HEK293 (cell line): ENCODE measurements around the gene PAIP1.

Experiments used
- GLI2 ChIP-seq: fragments of 450-650 bp; formaldehyde crosslinking; IDR thresholded peaks from 2 replicates; pipeline ENCODE4; 2017; ENCODE audit warnings: missing biosample characterization, missing genetic modification characterization, low read depth, borderline replicate concordance
- GLIS1 ChIP-seq: fragments of 450-650 bp; formaldehyde crosslinking; IDR thresholded peaks from 2 replicates; pipeline ENCODE4 v1.5.1; 2016; ENCODE audit warnings: missing biosample characterization, missing genetic modification characterization
- HOXD13 ChIP-seq: sonication (generic); formaldehyde crosslinking; IDR thresholded peaks from 2 replicates; pipeline ENCODE4 v1.8.0; 2022; ENCODE audit warnings: missing genetic modification reagents, borderline replicate concordance
- MZF1 ChIP-seq: fragments of 450-650 bp; formaldehyde crosslinking; IDR thresholded peaks from 2 replicates; pipeline ENCODE4 v1.5.1; 2017; ENCODE audit warnings: missing biosample characterization, missing genetic modification characterization, borderline replicate concordance
- OSR2 ChIP-seq: fragments of 450-650 bp; formaldehyde crosslinking; IDR thresholded peaks from 2 replicates; pipeline ENCODE4 v1.5.1; 2016; ENCODE audit warnings: missing biosample characterization, missing genetic modification characterization
- SCRT1 ChIP-seq: fragments of 450-650 bp; formaldehyde crosslinking; IDR thresholded peaks from 2 replicates; pipeline ENCODE4 v1.5.1; 2016; ENCODE audit warnings: missing biosample characterization, missing genetic modification characterization, borderline replicate concordance
- ZBTB44 ChIP-seq: fragments of 450-650 bp; IDR thresholded peaks from 2 replicates; pipeline ENCODE4 v1.5.1; 2018; ENCODE audit warnings: missing biosample characterization, mild to moderate bottlenecking, missing genetic modification characterization
- ZNF138 ChIP-seq: fragments of 450-650 bp; formaldehyde crosslinking; IDR thresholded peaks from 2 replicates; pipeline ENCODE4 v1.5.1; 2016; ENCODE audit warnings: missing biosample characterization, missing genetic modification characterization, borderline replicate concordance
- ZNF140 ChIP-seq: fragments of 450-650 bp; formaldehyde crosslinking; IDR thresholded peaks from 2 replicates; pipeline ENCODE4 v1.5.1; 2016; ENCODE audit warnings: missing biosample characterization, missing genetic modification characterization
- ZNF157 ChIP-seq: fragments of 450-650 bp; formaldehyde crosslinking; IDR thresholded peaks from 2 replicates; pipeline ENCODE4 v1.5.1; 2016; ENCODE audit warnings: missing biosample characterization, missing genetic modification characterization
- ZNF175 ChIP-seq: fragments of 450-650 bp; formaldehyde crosslinking; IDR thresholded peaks from 2 replicates; pipeline ENCODE4 v1.5.1; 2016; ENCODE audit warnings: missing biosample characterization, missing genetic modification characterization
- ZNF362 ChIP-seq: fragments of 450-650 bp; formaldehyde crosslinking; IDR thresholded peaks from 2 replicates; pipeline ENCODE4 v1.5.1; 2016; ENCODE audit warnings: missing biosample characterization, missing genetic modification characterization
- ZNF394 ChIP-seq: fragments of 450-650 bp; formaldehyde crosslinking; IDR thresholded peaks from 2 replicates; pipeline ENCODE4 v1.5.1; 2016; ENCODE audit warnings: missing biosample characterization, missing genetic modification characterization, mild to moderate bottlenecking, moderate library complexity, borderline replicate concordance
- ZNF488 ChIP-seq: fragments of 450-650 bp; formaldehyde crosslinking; IDR thresholded peaks from 2 replicates; pipeline ENCODE4 v1.5.1; 2016; ENCODE audit warnings: missing biosample characterization, missing genetic modification characterization
- ZNF571 ChIP-seq: fragments of 450-650 bp; formaldehyde crosslinking; IDR thresholded peaks from 2 replicates; pipeline ENCODE4 v1.5.0; 2017; ENCODE audit warnings: missing biosample characterization, missing genetic modification characterization
- ZNF645 ChIP-seq: fragments of 450-650 bp; formaldehyde crosslinking; IDR thresholded peaks from 2 replicates; pipeline ENCODE4; 2016; ENCODE audit warnings: missing biosample characterization, missing genetic modification characterization
- ZNF658 ChIP-seq: fragments of 450-650 bp; formaldehyde crosslinking; IDR thresholded peaks from 2 replicates; pipeline ENCODE4; 2016; ENCODE audit warnings: missing biosample characterization, missing genetic modification characterization
- ZSCAN16 ChIP-seq: fragments of 450-650 bp; formaldehyde crosslinking; IDR thresholded peaks from 2 replicates; pipeline ENCODE4 v1.5.1; 2016; ENCODE audit warnings: missing biosample characterization, missing genetic modification characterization
- TF ChIP-seq, protein P1 (sequence below): fragments of 450-650 bp; formaldehyde crosslinking; IDR thresholded peaks from 2 replicates; pipeline ENCODE4 v1.5.1; 2016; ENCODE audit warnings: missing biosample characterization, missing genetic modification characterization
- TF ChIP-seq, protein P2 (sequence below): fragments of 450-650 bp; formaldehyde crosslinking; IDR thresholded peaks from 2 replicates; pipeline ENCODE4 v1.5.1; 2016; ENCODE audit warnings: missing biosample characterization, missing genetic modification characterization
- TF ChIP-seq, protein P3 (sequence below): fragments of 450-650 bp; formaldehyde crosslinking; IDR thresholded peaks from 2 replicates; pipeline ENCODE4 v1.5.1; 2016; ENCODE audit warnings: missing biosample characterization, missing genetic modification characterization, borderline replicate concordance
- TF ChIP-seq, protein P4 (sequence below): fragments of 450-650 bp; formaldehyde crosslinking; IDR thresholded peaks from 2 replicates; pipeline ENCODE4 v1.5.1; 2016; ENCODE audit warnings: missing biosample characterization, missing genetic modification characterization

The PAIP1 gene

GRCh38 chr5:43602461-43603343, 45.8 kb upstream of the PAIP1 start, which contains the start of gene NNT (continued):
- TF ChIP-seq, protein P1, sequence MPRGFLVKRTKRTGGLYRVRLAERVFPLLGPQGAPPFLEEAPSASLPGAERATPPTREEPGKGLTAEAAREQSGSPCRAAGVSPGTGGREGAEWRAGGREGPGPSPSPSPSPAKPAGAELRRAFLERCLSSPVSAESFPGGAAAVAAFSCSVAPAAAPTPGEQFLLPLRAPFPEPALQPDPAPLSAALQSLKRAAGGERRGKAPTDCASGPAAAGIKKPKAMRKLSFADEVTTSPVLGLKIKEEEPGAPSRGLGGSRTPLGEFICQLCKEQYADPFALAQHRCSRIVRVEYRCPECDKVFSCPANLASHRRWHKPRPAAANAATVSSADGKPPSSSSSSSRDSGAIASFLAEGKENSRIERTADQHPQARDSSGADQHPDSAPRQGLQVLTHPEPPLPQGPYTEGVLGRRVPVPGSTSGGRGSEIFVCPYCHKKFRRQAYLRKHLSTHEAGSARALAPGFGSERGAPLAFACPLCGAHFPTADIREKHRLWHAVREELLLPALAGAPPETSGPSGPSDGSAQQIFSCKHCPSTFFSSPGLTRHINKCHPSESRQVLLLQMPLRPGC (tag by site-specific recombination), result no peak
- TF ChIP-seq HOXD13 (no peak), ZNF394 (tag by site-specific recombination) (no peak), ZNF658 (no peak), GLIS1 (peak; percentile 63), MZF1 (tag by site-specific recombination) (no peak), ZNF571 (no peak), SCRT1 (tag by site-specific recombination) (no peak), ZBTB44 (tag by site-specific recombination) (no peak), ZNF362 (tag by site-specific recombination) (no peak), ZNF157 (tag by site-specific recombination) (no peak), GLI2 (tag by site-specific recombination) (no peak), ZSCAN16 (tag by site-specific recombination) (no peak), ZNF140 (tag by site-specific recombination) (peak; percentile 56; the same call in 1 of the 2 replicates), OSR2 (no peak; the same call in 1 of the 2 replicates), ZNF488 (tag by site-specific recombination) (no peak), ZNF645 (tag by site-specific recombination) (no peak), ZNF175 (tag by site-specific recombination) (no peak), ZNF138 (tag by site-specific recombination) (no peak)
- TF ChIP-seq, protein P2, sequence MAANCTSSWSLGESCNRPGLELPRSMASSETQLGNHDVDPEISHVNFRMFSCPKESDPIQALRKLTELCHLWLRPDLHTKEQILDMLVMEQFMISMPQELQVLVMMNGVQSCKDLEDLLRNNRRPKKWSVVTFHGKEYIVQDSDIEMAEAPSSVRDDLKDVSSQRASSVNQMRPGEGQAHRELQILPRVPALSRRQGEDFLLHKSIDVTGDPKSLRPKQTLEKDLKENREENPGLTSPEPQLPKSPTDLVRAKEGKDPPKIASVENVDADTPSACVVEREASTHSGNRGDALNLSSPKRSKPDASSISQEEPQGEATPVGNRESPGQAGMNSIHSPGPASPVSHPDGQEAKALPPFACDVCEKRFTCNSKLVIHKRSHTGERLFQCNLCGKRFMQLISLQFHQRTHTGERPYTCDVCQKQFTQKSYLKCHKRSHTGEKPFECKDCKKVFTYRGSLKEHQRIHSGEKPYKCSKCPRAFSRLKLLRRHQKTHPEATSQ (tag by site-specific recombination), result 0 out of 2 replicates have a peak, but pooled peaks have one; percentile 39
- TF ChIP-seq, protein P3, sequence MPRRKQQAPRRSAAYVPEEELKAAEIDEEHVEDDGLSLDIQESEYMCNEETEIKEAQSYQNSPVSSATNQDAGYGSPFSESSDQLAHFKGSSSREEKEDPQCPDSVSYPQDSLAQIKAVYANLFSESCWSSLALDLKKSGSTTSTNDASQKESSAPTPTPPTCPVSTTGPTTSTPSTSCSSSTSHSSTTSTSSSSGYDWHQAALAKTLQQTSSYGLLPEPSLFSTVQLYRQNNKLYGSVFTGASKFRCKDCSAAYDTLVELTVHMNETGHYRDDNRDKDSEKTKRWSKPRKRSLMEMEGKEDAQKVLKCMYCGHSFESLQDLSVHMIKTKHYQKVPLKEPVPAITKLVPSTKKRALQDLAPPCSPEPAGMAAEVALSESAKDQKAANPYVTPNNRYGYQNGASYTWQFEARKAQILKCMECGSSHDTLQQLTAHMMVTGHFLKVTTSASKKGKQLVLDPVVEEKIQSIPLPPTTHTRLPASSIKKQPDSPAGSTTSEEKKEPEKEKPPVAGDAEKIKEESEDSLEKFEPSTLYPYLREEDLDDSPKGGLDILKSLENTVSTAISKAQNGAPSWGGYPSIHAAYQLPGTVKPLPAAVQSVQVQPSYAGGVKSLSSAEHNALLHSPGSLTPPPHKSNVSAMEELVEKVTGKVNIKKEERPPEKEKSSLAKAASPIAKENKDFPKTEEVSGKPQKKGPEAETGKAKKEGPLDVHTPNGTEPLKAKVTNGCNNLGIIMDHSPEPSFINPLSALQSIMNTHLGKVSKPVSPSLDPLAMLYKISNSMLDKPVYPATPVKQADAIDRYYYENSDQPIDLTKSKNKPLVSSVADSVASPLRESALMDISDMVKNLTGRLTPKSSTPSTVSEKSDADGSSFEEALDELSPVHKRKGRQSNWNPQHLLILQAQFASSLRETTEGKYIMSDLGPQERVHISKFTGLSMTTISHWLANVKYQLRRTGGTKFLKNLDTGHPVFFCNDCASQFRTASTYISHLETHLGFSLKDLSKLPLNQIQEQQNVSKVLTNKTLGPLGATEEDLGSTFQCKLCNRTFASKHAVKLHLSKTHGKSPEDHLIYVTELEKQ, result peak; percentile 43; the same call in 1 of the 2 replicates
- TF ChIP-seq, protein P4, sequence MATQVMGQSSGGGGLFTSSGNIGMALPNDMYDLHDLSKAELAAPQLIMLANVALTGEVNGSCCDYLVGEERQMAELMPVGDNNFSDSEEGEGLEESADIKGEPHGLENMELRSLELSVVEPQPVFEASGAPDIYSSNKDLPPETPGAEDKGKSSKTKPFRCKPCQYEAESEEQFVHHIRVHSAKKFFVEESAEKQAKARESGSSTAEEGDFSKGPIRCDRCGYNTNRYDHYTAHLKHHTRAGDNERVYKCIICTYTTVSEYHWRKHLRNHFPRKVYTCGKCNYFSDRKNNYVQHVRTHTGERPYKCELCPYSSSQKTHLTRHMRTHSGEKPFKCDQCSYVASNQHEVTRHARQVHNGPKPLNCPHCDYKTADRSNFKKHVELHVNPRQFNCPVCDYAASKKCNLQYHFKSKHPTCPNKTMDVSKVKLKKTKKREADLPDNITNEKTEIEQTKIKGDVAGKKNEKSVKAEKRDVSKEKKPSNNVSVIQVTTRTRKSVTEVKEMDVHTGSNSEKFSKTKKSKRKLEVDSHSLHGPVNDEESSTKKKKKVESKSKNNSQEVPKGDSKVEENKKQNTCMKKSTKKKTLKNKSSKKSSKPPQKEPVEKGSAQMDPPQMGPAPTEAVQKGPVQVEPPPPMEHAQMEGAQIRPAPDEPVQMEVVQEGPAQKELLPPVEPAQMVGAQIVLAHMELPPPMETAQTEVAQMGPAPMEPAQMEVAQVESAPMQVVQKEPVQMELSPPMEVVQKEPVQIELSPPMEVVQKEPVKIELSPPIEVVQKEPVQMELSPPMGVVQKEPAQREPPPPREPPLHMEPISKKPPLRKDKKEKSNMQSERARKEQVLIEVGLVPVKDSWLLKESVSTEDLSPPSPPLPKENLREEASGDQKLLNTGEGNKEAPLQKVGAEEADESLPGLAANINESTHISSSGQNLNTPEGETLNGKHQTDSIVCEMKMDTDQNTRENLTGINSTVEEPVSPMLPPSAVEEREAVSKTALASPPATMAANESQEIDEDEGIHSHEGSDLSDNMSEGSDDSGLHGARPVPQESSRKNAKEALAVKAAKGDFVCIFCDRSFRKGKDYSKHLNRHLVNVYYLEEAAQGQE (tag by site-specific recombination), result no peak; the same call in 1 of the 2 replicates
